Epithelial cell of prostate (primary cell): ENCODE measurements around the gene SERGEF.
"Not testable (repeated sequence)": the region's sequence is repeated elsewhere in the genome, so short reads cannot be mapped to it uniquely, and the experiment has no call there.

ENCODE experiments used
- DNase-seq: peaks from one replicate; pipeline ENCODE4 v3.0.0-alpha.2; 2011; ENCODE audit warnings: low read depth, low spot score
- H3K27ac ChIP-seq: fragments of 450-650 bp; 2 replicates; pipeline ENCODE4 v1.5.1; 2017; ENCODE audit warnings: mild to moderate bottlenecking

Gene SERGEF

GRCh38 chr11:18001191-18001590 is 11.7 kb downstream of the SERGEF start:
- DNase-seq, result no peak
- no peak overlapping the region for H3K27ac ChIP-seq

GRCh38 chr11:18000760-18001159 is 12.1 kb downstream of the SERGEF start:
- no peak overlapping the region for H3K27ac ChIP-seq
- DNase-seq, result no peak

- H3K27ac ChIP-seq, DNase-seq: not testable (repeated sequence)
These were observed 12.7 kb downstream of the SERGEF start for GRCh38 chr11:18000128-18000527.

GRCh38 chr11:17992916-17993315 is 19.9 kb downstream of the SERGEF start:
- H3K27ac ChIP-seq, result no peak overlapping the region
- peak; percentile 31 for DNase-seq

- no peak for DNase-seq
These were observed 20.9 kb downstream of the SERGEF start for GRCh38 chr11:17991783-17992433.

GRCh38 chr11:17989306-17989705 is 23.5 kb downstream of the SERGEF start:
- DNase-seq, result no peak
- H3K27ac ChIP-seq, result no peak overlapping the region

More at GRCh38 chr11:17991783-17992433, 20.9 kb downstream of the SERGEF start:
- H3K27ac ChIP-seq, result no peak overlapping the region

GRCh38 chr11:17988465-17988864 is 24.4 kb downstream of the SERGEF start:
- no peak for DNase-seq

GRCh38 chr11:17987826-17988225 is 25.0 kb downstream of the SERGEF start:
- H3K27ac ChIP-seq, result no peak overlapping the region
- DNase-seq, result no peak

More at GRCh38 chr11:17988465-17988864, 24.4 kb downstream of the SERGEF start:
- no peak overlapping the region for H3K27ac ChIP-seq

GRCh38 chr11:17986711-17987220 is 26.1 kb downstream of the SERGEF start:
- DNase-seq, result no peak
- no peak overlapping the region for H3K27ac ChIP-seq

- DNase-seq, result peak; percentile 24
- peak overlapping the region; percentile 23 for H3K27ac ChIP-seq
These were observed 26.7 kb downstream of the SERGEF start for GRCh38 chr11:17986007-17986710.

- H3K27ac ChIP-seq, result no peak overlapping the region
- peak; percentile 24 for DNase-seq
These were observed 27.3 kb downstream of the SERGEF start for GRCh38 chr11:17985517-17985916.

- no peak overlapping the region for H3K27ac ChIP-seq
- DNase-seq, result no peak
These were observed 29.3 kb downstream of the SERGEF start for GRCh38 chr11:17983569-17983968.

- no peak overlapping the region for H3K27ac ChIP-seq
- no peak for DNase-seq
These were observed 33.0 kb downstream of the SERGEF start for GRCh38 chr11:17979770-17980371.

GRCh38 chr11:17978553-17979287 is 34.1 kb downstream of the SERGEF start:
- H3K27ac ChIP-seq, result no peak overlapping the region
- no peak for DNase-seq

- H3K27ac ChIP-seq, result no peak overlapping the region
- no peak for DNase-seq
These were observed 36.2 kb downstream of the SERGEF start for GRCh38 chr11:17976651-17977050.

GRCh38 chr11:17974246-17974645 is 38.6 kb downstream of the SERGEF start:
- no peak overlapping the region for H3K27ac ChIP-seq
- DNase-seq, result no peak

GRCh38 chr11:17972987-17973386 is 39.9 kb downstream of the SERGEF start:
- peak; percentile 75 for DNase-seq
- no peak overlapping the region for H3K27ac ChIP-seq

- no peak for DNase-seq
- H3K27ac ChIP-seq, result no peak overlapping the region
These were observed 44.6 kb downstream of the SERGEF start for GRCh38 chr11:17968206-17968605.

GRCh38 chr11:17967661-17968060 is 45.2 kb downstream of the SERGEF start:
- H3K27ac ChIP-seq, result no peak overlapping the region
- no peak for DNase-seq

- H3K27ac ChIP-seq, result no peak overlapping the region
- DNase-seq, result no peak
These were observed 52.8 kb downstream of the SERGEF start for GRCh38 chr11:17960091-17960490.
